IMR-90 (cell line): ENCODE results near the gene RPS10. TPM values are rescaled to one million over a fixed set of nuclear protein-coding genes. Genes with fewer than 3 reads are reported as not detected.

Experiments used
- ATAC-seq: fragments of 200-7000 bp; cut with Tn5 transposase; 2 replicates; pipeline ENCODE4 v1.9.1; 2020; ENCODE audit warnings: low read depth, mild to moderate bottlenecking, moderate library complexity
- BruUV-seq: library from RNA; stranded (reverse); fragments of 400-500 nt; replicated peaks from 2 replicates; lab custom pipeline; 2021; lab: Mats Ljungman, UMichigan
- CTCF ChIA-PET: fragments of 300-600 bp; formaldehyde crosslinking; extraction: SDS; loops from one replicate; lab custom pipeline; 2021; ENCODE audit warnings: antibody characterized with exemption; lab: Yijun Ruan, JAX
- POLR2A ChIA-PET: fragments of 300-600 bp; sonication (Branson Sonifier 250); formaldehyde crosslinking; loops from one replicate; lab custom pipeline; 2022; ENCODE audit warnings: antibody characterized with exemption; ENCODE audit not compliant: unreplicated experiment; lab: Charles Lee
- DNase-seq: peaks from one replicate; pipeline ENCODE4 v3.0.0; 2013
- H2AFZ ChIP-seq: replicated peaks from 2 replicates; pipeline ENCODE3; 2013; ENCODE audit warnings: low read length, mild to moderate bottlenecking; ENCODE audit not compliant: poor library complexity
- H2AK5ac ChIP-seq: 2 replicates; pipeline ENCODE4 v1.6.1; 2013; ENCODE audit warnings: low read depth, low read length, inconsistent platforms
- H2AK9ac ChIP-seq: replicated peaks from 2 replicates; pipeline ENCODE3; 2013; ENCODE audit warnings: mild to moderate bottlenecking, low read depth, low read length, moderate library complexity; ENCODE audit not compliant: poor library complexity
- H2BK120ac ChIP-seq: 2 replicates; pipeline ENCODE4 v1.6.1; 2013; ENCODE audit warnings: low read depth, low read length, inconsistent platforms
- H2BK15ac ChIP-seq: 3 replicates; pipeline ENCODE4 v1.6.1; 2013; ENCODE audit warnings: low read depth, low read length, inconsistent platforms
- H2BK20ac ChIP-seq: 2 replicates; pipeline ENCODE4 v1.6.1; 2013; ENCODE audit warnings: low read depth, mild to moderate bottlenecking, inconsistent platforms, low read length, moderate library complexity
- H2BK5ac ChIP-seq: 2 replicates; pipeline ENCODE4 v1.6.1; 2013; ENCODE audit warnings: mild to moderate bottlenecking, low read depth, low read length, inconsistent platforms; ENCODE audit not compliant: poor library complexity, severe bottlenecking
- H3K14ac ChIP-seq: replicated peaks from 2 replicates; pipeline ENCODE4 v1.6.1; 2013; ENCODE audit warnings: low read depth, low read length, inconsistent platforms
- H3K18ac ChIP-seq: 2 replicates; pipeline ENCODE4 v1.6.1; 2013; ENCODE audit warnings: low read depth, low read length, control low read depth
- H3K23ac ChIP-seq: 2 replicates; pipeline ENCODE4 v1.6.1; 2013; ENCODE audit warnings: low read depth, low read length, inconsistent platforms
- H3K27ac ChIP-seq: 2 replicates; pipeline ENCODE4 v1.5.1; 2013; ENCODE audit warnings: mild to moderate bottlenecking, control low read depth, low read length; ENCODE audit not compliant: insufficient read depth
- H3K27me3 ChIP-seq: 2 replicates; pipeline ENCODE4 v1.6.1; 2013; ENCODE audit warnings: low read length; ENCODE audit not compliant: control insufficient read depth, insufficient read depth
- H3K36me3 ChIP-seq: 2 replicates; pipeline ENCODE4 v1.6.1; 2013; ENCODE audit warnings: low read length, mixed read lengths; ENCODE audit not compliant: control insufficient read depth, insufficient read depth
- H3K4ac ChIP-seq: 2 replicates; pipeline ENCODE4 v1.6.1; 2013; ENCODE audit warnings: low read depth, low read length, inconsistent platforms
- H3K4me1 ChIP-seq: 2 replicates; pipeline ENCODE4 v1.6.1; 2013; ENCODE audit warnings: low read length, mixed read lengths; ENCODE audit not compliant: control insufficient read depth, insufficient read depth
- H3K4me2 ChIP-seq: 2 replicates; pipeline ENCODE4 v1.6.1; 2013; ENCODE audit warnings: low read depth, mild to moderate bottlenecking, control low read depth, low read length, moderate library complexity
- H3K4me3 ChIP-seq: 2 replicates; pipeline ENCODE4 v1.5.1; 2013; ENCODE audit warnings: low read depth, mild to moderate bottlenecking, control low read depth, low read length, moderate library complexity; ENCODE audit not compliant: insufficient read depth
- H3K56ac ChIP-seq: 2 replicates; pipeline ENCODE4 v1.6.1; 2013; ENCODE audit warnings: low read length, inconsistent platforms; ENCODE audit not compliant: insufficient read depth; ENCODE audit errors: extremely low read depth
- H3K79me1 ChIP-seq, 2 experiments: 2 replicates each; pipeline ENCODE4 v1.6.1; 2013; ENCODE audit warnings: low read length in 2 of 2, inconsistent platforms in 1 of 2, low read depth in 1 of 2
- H3K9ac ChIP-seq: 2 replicates; pipeline ENCODE4 v1.6.1; 2013; ENCODE audit warnings: low read depth, low read length, control low read depth
- H3K9me1 ChIP-seq: 2 replicates; pipeline ENCODE4 v1.6.1; 2013; ENCODE audit warnings: low read length, inconsistent platforms; ENCODE audit not compliant: insufficient read depth
- H3K9me3 ChIP-seq: 2 replicates; pipeline ENCODE4 v1.6.1; 2013; ENCODE audit warnings: low read length; ENCODE audit not compliant: control insufficient read depth, insufficient read depth
- H4K20me1 ChIP-seq: 2 replicates; pipeline ENCODE4 v1.6.1; 2013; ENCODE audit warnings: low read length, inconsistent platforms; ENCODE audit not compliant: insufficient read depth
- H4K5ac ChIP-seq: 2 replicates; pipeline ENCODE4 v1.6.1; 2013; ENCODE audit warnings: mild to moderate bottlenecking, low read depth, low read length, control low read depth
- H4K8ac ChIP-seq, 2 experiments: 2 replicates each; pipeline ENCODE4 v1.6.1; 2013; ENCODE audit warnings: low read depth in 2 of 2, low read length in 2 of 2, control low read depth in 1 of 2, inconsistent platforms in 1 of 2
- H4K91ac ChIP-seq: 2 replicates; pipeline ENCODE4 v1.6.1; 2013; ENCODE audit warnings: low read depth, low read length, inconsistent platforms; ENCODE audit not compliant: insufficient read depth
- BHLHE40 ChIP-seq: fragments of 150-350 bp; IDR thresholded peaks from 2 replicates; pipeline ENCODE4 v1.6.1; 2016; ENCODE audit warnings: mild to moderate bottlenecking, low read depth, low read length
- CEBPB ChIP-seq: IDR thresholded peaks from 2 replicates; pipeline ENCODE4 v1.6.1; 2012; ENCODE audit warnings: low read depth, low read length, improper control_type of control experiment
- FOS ChIP-seq: fragments of 150-350 bp; IDR thresholded peaks from 2 replicates; pipeline ENCODE4 v1.6.1; 2016; ENCODE audit warnings: low read depth, low read length
- MAFK ChIP-seq: IDR thresholded peaks from 2 replicates; pipeline ENCODE4 v1.6.1; 2012; ENCODE audit warnings: low read depth, low read length, improper control_type of control experiment
- NFE2L2 ChIP-seq: fragments of 150-350 bp; IDR thresholded peaks from 2 replicates; pipeline ENCODE4 v1.6.1; 2016; ENCODE audit warnings: low read depth, mild to moderate bottlenecking, low read length
- POLR2A ChIP-seq: IDR thresholded peaks from 2 replicates; pipeline ENCODE4 v1.6.1; 2012; ENCODE audit warnings: mild to moderate bottlenecking, low read depth, low read length
- RAD21 ChIP-seq: IDR thresholded peaks from 2 replicates; pipeline ENCODE4 v1.6.1; 2012; ENCODE audit warnings: low read length, improper control_type of control experiment
- RCOR1 ChIP-seq: IDR thresholded peaks from 2 replicates; pipeline ENCODE4 v1.6.1; 2012; ENCODE audit warnings: mild to moderate bottlenecking, low read length, improper control_type of control experiment; ENCODE audit not compliant: insufficient replicate concordance
- RFX5 ChIP-seq: IDR thresholded peaks from 2 replicates; pipeline ENCODE4 v1.8.0; 2012; ENCODE audit warnings: low read depth, mild to moderate bottlenecking, low read length, moderate library complexity
- WGBS, 2 experiments: methylation state at CpG; one replicate each; pipeline versions ENCODE4 v1.1.5 to v1.1.7; 2013; ENCODE audit warnings: missing lambda C conversion rate in 2 of 2; ENCODE audit not compliant: insufficient read length in 1 of 2; ENCODE audit errors: extremely low coverage in 2 of 2; 5-methylcytosine and 5-hydroxymethylcytosine counted together
- dilution Hi-C: fragments of 300-500 bp; cut with HindIII; formaldehyde crosslinking; loops from one replicate; pipeline ENCODE4 v1.14.3; 2018; ENCODE audit warnings: low sequenced_read_pairs; ENCODE audit not compliant: unreplicated experiment
- in situ Hi-C: fragments of 300-500 bp; cut with MboI; formaldehyde crosslinking; loops from 3 replicates; pipeline ENCODE4 v1.14.3; 2019; ENCODE audit warnings: low sequenced_read_pairs, inconsistent platforms, mixed read lengths
- intact Hi-C: fragments of 100-400 bp; cut with micrococcal nuclease; formaldehyde crosslinking; loops from 2 replicates; pipeline ENCODE4 v1.10.0; 2022
- polyA plus RNA-seq, 3 experiments: library from polyadenylated mRNA; depleted of rRNA; stranded (reverse); fragments of >200 nt; gene quantifications; 2 replicates each; pipeline ENCODE4 v1.2.3, GENCODE V29; 2012; ENCODE audit warnings: low replicate concordance in 1 of 3
- total RNA-seq: library from RNA; depleted of rRNA; stranded (reverse); fragments of >200 nt; gene quantifications from 2 replicates; pipeline ENCODE4 v1.2.3, GENCODE V29; 2012
- TF ChIP-seq, protein P1 (sequence below): fragments of 150-350 bp; IDR thresholded peaks from 2 replicates; pipeline ENCODE4 v1.6.1; 2016; ENCODE audit warnings: low read depth, mild to moderate bottlenecking, low read length, moderate library complexity, borderline replicate concordance

Gene RPS10
- total and polyA plus RNA-seq, 2 of the 4 experiments (the other 2 are of a cell fraction), result 5,462 to 5,584 TPM

DNA sequence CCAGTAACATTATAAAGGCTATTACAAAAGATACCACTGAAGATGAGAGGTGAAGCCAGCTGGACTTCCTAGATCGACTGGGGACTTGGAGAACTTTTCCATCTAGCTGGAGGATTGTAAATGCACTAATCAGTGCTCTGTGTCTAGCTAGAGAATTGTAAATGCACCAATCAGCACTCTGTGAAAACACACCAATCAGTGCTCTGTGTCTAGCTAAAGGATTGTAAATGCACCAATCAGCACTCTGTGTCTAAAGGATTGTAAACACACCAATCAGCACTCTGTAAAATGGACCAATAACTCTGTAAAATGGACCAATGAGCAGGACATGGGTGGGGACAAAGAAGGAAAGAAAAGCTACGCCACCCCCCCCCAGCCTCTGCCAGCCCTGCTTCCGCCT, 13.6 kb upstream of the RPS10 start:
- in situ Hi-C loops, result no loop called here
- H3K23ac ChIP-seq, result no peak overlapping the region
- dilution Hi-C loops, result no loop called here
- intact Hi-C loops, result no loop called here
- WGBS, 2 experiments, result no CpG with 5 or more reads among the region's 3 CpGs
- no peaks in the 10 kb centered on the region; the same call in 1 of the 2 replicates for H3K9me3 ChIP-seq
- H4K20me1 ChIP-seq, result no peaks in the 10 kb centered on the region
- POLR2A ChIA-PET, result no interaction called here
- no peak overlapping the region for H3K4me2 ChIP-seq
- H2BK15ac ChIP-seq, result no peak overlapping the region
- H2AK5ac ChIP-seq, result no peak overlapping the region
- H3K9ac ChIP-seq, result no peak overlapping the region
- peaks cover 6% of the 10 kb centered on the region for H3K27me3 ChIP-seq
- DNase-seq (no peak), ATAC-seq (no peak)
- H2BK5ac ChIP-seq, result no peak overlapping the region
- H2BK20ac ChIP-seq, result no peak overlapping the region
- no peaks in the 10 kb centered on the region for H3K79me1 ChIP-seq
- H3K4me3 ChIP-seq, result no peak overlapping the region
- no peaks in the 10 kb centered on the region for H3K9me1 ChIP-seq
- H3K18ac ChIP-seq, result no peak overlapping the region
- H3K27ac ChIP-seq, result no peak overlapping the region
- no peak overlapping the region for H3K4ac ChIP-seq
- H4K8ac ChIP-seq, result no peak overlapping the region
- no peak overlapping the region for H4K91ac ChIP-seq
- no peak overlapping the region for H2AK9ac ChIP-seq
- BruUV-seq, result no TSS peak
- H3K36me3 ChIP-seq, result no peaks in the 10 kb centered on the region
- no peaks in the 10 kb centered on the region for H3K4me1 ChIP-seq
- H2BK120ac ChIP-seq, result no peak overlapping the region
- H3K56ac ChIP-seq, result no peak overlapping the region
- H3K14ac ChIP-seq, result no peak overlapping the region
- CTCF ChIA-PET, result no interaction called here
- H4K5ac ChIP-seq, result no peak overlapping the region
- TF ChIP-seq BHLHE40 (no peak), RAD21 (no peak), CEBPB (no peak), FOS (no peak), MAFK (no peak), NFE2L2 (no peak), RFX5 (no peak), RCOR1 (no peak), POLR2A (no peak)
- TF ChIP-seq, protein P1, sequence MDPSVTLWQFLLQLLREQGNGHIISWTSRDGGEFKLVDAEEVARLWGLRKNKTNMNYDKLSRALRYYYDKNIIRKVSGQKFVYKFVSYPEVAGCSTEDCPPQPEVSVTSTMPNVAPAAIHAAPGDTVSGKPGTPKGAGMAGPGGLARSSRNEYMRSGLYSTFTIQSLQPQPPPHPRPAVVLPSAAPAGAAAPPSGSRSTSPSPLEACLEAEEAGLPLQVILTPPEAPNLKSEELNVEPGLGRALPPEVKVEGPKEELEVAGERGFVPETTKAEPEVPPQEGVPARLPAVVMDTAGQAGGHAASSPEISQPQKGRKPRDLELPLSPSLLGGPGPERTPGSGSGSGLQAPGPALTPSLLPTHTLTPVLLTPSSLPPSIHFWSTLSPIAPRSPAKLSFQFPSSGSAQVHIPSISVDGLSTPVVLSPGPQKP, result no peak
- H2AFZ ChIP-seq, result no peak overlapping the region
